Liver (tissue), 9 donors: ENCODE measurements around the gene ZBTB49. TPM values are rescaled to one million over a fixed set of nuclear protein-coding genes. Genes with fewer than 3 reads are reported as not detected.

ENCODE experiments used
- DNase-seq: peaks from one replicate; pipeline ENCODE4 v3.0.0-alpha.2; 2017; ENCODE audit warnings: low spot score
- H3K27ac ChIP-seq, 2 donors: one replicate each; pipeline ENCODE4 v1.7.0; 2013; ENCODE audit warnings: inconsistent platforms in 2 of 2, low read length in 2 of 2, control low read depth in 1 of 2, low read depth in 1 of 2, mild to moderate bottlenecking in 1 of 2
- H3K27me3 ChIP-seq, 4 donors: one replicate each; pipeline versions ENCODE4 v1.6.1 to v1.7.0; 2013; ENCODE audit warnings: low read length in 3 of 4, inconsistent platforms in 1 of 4, mild to moderate bottlenecking in 1 of 4, moderate library complexity in 1 of 4; ENCODE audit not compliant: control insufficient read depth in 4 of 4, insufficient read depth in 4 of 4
- H3K36me3 ChIP-seq, 4 donors: one replicate each; pipeline versions ENCODE4 v1.6.1 to v1.7.0; 2013; ENCODE audit warnings: low read length in 3 of 4, mild to moderate bottlenecking in 3 of 4, low read depth in 1 of 4, moderate library complexity in 1 of 4; ENCODE audit not compliant: control insufficient read depth in 4 of 4, insufficient read depth in 3 of 4
- H3K4me1 ChIP-seq, 4 donors: one replicate each; pipeline versions ENCODE4 v1.6.1 to v1.7.0; 2013; ENCODE audit warnings: low read length in 3 of 4, mild to moderate bottlenecking in 3 of 4, moderate library complexity in 1 of 4; ENCODE audit not compliant: control insufficient read depth in 4 of 4, insufficient read depth in 4 of 4
- H3K4me3 ChIP-seq, 3 donors: one replicate each; pipeline versions ENCODE4 v1.6.1 to v1.7.0; 2013; ENCODE audit warnings: low read length in 3 of 3, control low read depth in 1 of 3, low read depth in 1 of 3, mild to moderate bottlenecking in 1 of 3
- H3K9ac ChIP-seq, 2 donors: one replicate each; pipeline ENCODE4 v1.7.0; 2013; ENCODE audit warnings: low read length in 2 of 2, mild to moderate bottlenecking in 2 of 2, moderate library complexity in 2 of 2, control low read depth in 1 of 2, low read depth in 1 of 2
- H3K9me3 ChIP-seq, 4 donors: one replicate each; pipeline versions ENCODE4 v1.6.1 to v1.7.0; 2013; ENCODE audit warnings: low read length in 3 of 4; ENCODE audit not compliant: control insufficient read depth in 4 of 4
- ATF3 ChIP-seq: IDR thresholded peaks from 2 replicates; pipeline ENCODE4 v1.6.1; 2016; ENCODE audit warnings: antibody characterized with exemption
- CTCF ChIP-seq: fragments of 150-350 bp; IDR thresholded peaks from 2 replicates; pipeline ENCODE4 v1.5.1; 2017; ENCODE audit warnings: improper control_type of control experiment, low read depth, low read length; ENCODE audit not compliant: missing input control
- EGR1 ChIP-seq, 2 donors: IDR thresholded peaks; 2 replicates each; pipeline ENCODE4 v1.6.1; 2016 to 2018; ENCODE audit warnings: antibody characterized with exemption in 2 of 2, low read depth in 2 of 2
- FOXA1 ChIP-seq: IDR thresholded peaks from 2 replicates; pipeline ENCODE4 v1.6.1; 2016; ENCODE audit warnings: antibody characterized with exemption
- FOXA2 ChIP-seq: IDR thresholded peaks from 2 replicates; pipeline ENCODE4 v1.6.1; 2016; ENCODE audit warnings: antibody characterized with exemption
- GABPA ChIP-seq, 2 donors: IDR thresholded peaks in 1 of 2; conservative IDR thresholded peaks in 1 of 2; 2 replicates each; pipeline ENCODE4 v1.6.1; 2016; ENCODE audit warnings: antibody characterized with exemption in 2 of 2, mild to moderate bottlenecking in 1 of 2, moderate library complexity in 1 of 2
- HNF4A ChIP-seq, 2 donors: conservative IDR thresholded peaks; 2 replicates each; pipeline ENCODE4 v1.6.1; 2016; ENCODE audit warnings: antibody characterized with exemption in 2 of 2, mild to moderate bottlenecking in 2 of 2
- HNF4G ChIP-seq: IDR thresholded peaks from 2 replicates; pipeline ENCODE4 v1.6.1; 2016; ENCODE audit warnings: antibody characterized with exemption
- JUND ChIP-seq, 2 donors: IDR thresholded peaks; 2 replicates each; pipeline ENCODE4 v1.6.1; 2016; ENCODE audit warnings: antibody characterized with exemption in 2 of 2
- MAX ChIP-seq: IDR thresholded peaks from 2 replicates; pipeline ENCODE4 v1.6.1; 2016; ENCODE audit warnings: antibody characterized with exemption
- NR2F2 ChIP-seq: IDR thresholded peaks from 2 replicates; pipeline ENCODE4 v1.6.1; 2016; ENCODE audit warnings: antibody characterized with exemption
- RAD21 ChIP-seq, 2 donors: IDR thresholded peaks; 2 replicates each; pipeline ENCODE4 v1.6.1; 2016; ENCODE audit warnings: antibody characterized with exemption in 2 of 2, mild to moderate bottlenecking in 2 of 2
- REST ChIP-seq: IDR thresholded peaks from 2 replicates; pipeline ENCODE4 v1.6.1; 2016; ENCODE audit warnings: antibody characterized with exemption, mild to moderate bottlenecking
- RXRA ChIP-seq, 2 donors: IDR thresholded peaks; 2 replicates each; pipeline ENCODE4 v1.6.1; 2017 to 2018; ENCODE audit warnings: antibody characterized with exemption in 2 of 2, mild to moderate bottlenecking in 1 of 2
- SP1 ChIP-seq: IDR thresholded peaks from 2 replicates; pipeline ENCODE4 v1.6.1; 2018; ENCODE audit warnings: antibody characterized with exemption, mild to moderate bottlenecking
- TAF1 ChIP-seq: conservative IDR thresholded peaks from 2 replicates; pipeline ENCODE4 v1.6.1; 2016; ENCODE audit warnings: antibody characterized with exemption, mild to moderate bottlenecking
- YY1 ChIP-seq: IDR thresholded peaks from 2 replicates; pipeline ENCODE4 v1.6.1; 2016; ENCODE audit warnings: antibody characterized with exemption, mild to moderate bottlenecking
- ZBTB33 ChIP-seq: IDR thresholded peaks from 2 replicates; pipeline ENCODE4 v1.6.1; 2016; ENCODE audit warnings: antibody characterized with exemption
- WGBS: extraction: QIAGEN DNeasy Blood & Tissue Kit; methylation state at CpG from one replicate; pipeline ENCODE4 v1.1.7; 2013; 5-methylcytosine and 5-hydroxymethylcytosine counted together
- polyA plus RNA-seq, 2 donors: library from polyadenylated mRNA; stranded (reverse) in 1 of 2; unstranded in 1 of 2; fragments of 200-250 nt in 1 of 2; fragments of >200 nt in 1 of 2; fragmentation: Nextera tagmentation in 1 of 2; extraction: Ambion mirVana in 1 of 2; gene quantifications; one replicate each; pipeline versions ENCODE4 v1.2.1 to v1.2.3, GENCODE V29; 2013 to 2015
- total RNA-seq, 2 donors: library from RNA; depleted of rRNA; stranded (reverse); fragments of >200 nt; gene quantifications; one replicate each; pipeline ENCODE4 v1.2.3, GENCODE V29; 2014
- donor health status: healthy.
- donor health status: healthy.
- donor health status: healthy.
- donor health status: healthy.
- donor health status: healthy.

ZBTB49 gene
- total and polyA plus RNA-seq, 4 donors: 1.3 to 3.8 (median 2.0) TPM

GRCh38 chr4:4315461-4316149 lies 25.6 kb downstream of the ZBTB49 start:
- WGBS: 94% methylated on average over 12 of the region's 12 CpGs
- no peaks in the 10 kb centered on the region for H3K4me1 ChIP-seq
- no peak overlapping the region for H3K27ac ChIP-seq
- H3K27me3 ChIP-seq: no peaks in the 10 kb centered on the region
- no peak overlapping the region for H3K9ac ChIP-seq
- TF ChIP-seq EGR1 (IDR thresholded peaks at IDR 0.05; ENCODE audit: low read depth in 2 of 2) (no peak), HNF4G (no peak), RAD21 (IDR thresholded peaks at IDR 0.05) (no peak), FOXA1 (no peak), MAX (no peak), YY1 (no peak), TAF1 (no peak), REST (no peak), ATF3 (no peak)
- DNase-seq: no peak
- no peak overlapping the region for H3K4me3 ChIP-seq
- no peaks in the 10 kb centered on the region for H3K9me3 ChIP-seq
- H3K36me3 ChIP-seq: peaks cover 7 to 48% (median 23%) of the 10 kb centered on the region in 4 donors

GRCh38 chr4:4316150-4316495 lies 26.1 kb downstream of the ZBTB49 start:
- no peak for DNase-seq
- no peak overlapping the region for H3K27ac ChIP-seq
- no peaks in the 10 kb centered on the region for H3K27me3 ChIP-seq
- H3K4me3 ChIP-seq: no peak overlapping the region
- H3K9me3 ChIP-seq: no peaks in the 10 kb centered on the region
- H3K9ac ChIP-seq: no peak overlapping the region
- no peaks in the 10 kb centered on the region for H3K4me1 ChIP-seq
- TF ChIP-seq REST (no peak), JUND (IDR thresholded peaks at IDR 0.05) (no peak), RXRA (IDR thresholded peaks at IDR 0.05) (no peak), RAD21 (IDR thresholded peaks at IDR 0.05) (no peak), HNF4A (conservative IDR thresholded peaks at IDR 0.05) (no peak), ZBTB33 (no peak), FOXA1 (no peak), CTCF (no peak), TAF1 (no peak), GABPA (IDR thresholded peaks at IDR 0.05 in 1 of 2, conservative IDR thresholded peaks at IDR 0.05 in 1 of 2) (no peak), YY1 (no peak), FOXA2 (no peak), ATF3 (no peak), SP1 (no peak), HNF4G (no peak), MAX (no peak), NR2F2 (no peak)
- WGBS: 95% methylated on average over 13 of the region's 13 CpGs
- peaks cover 11 to 53% (median 27%) of the 10 kb centered on the region in 4 donors for H3K36me3 ChIP-seq
